Skin epidermis (tissue), 12 donors: ENCODE results near the gene PGLYRP1.

Source experiments
- H3K27ac ChIP-seq, 21 experiments: fragments of 200-600 bp; sonication (generic) in 11 of 21; one replicate each; pipeline ENCODE4 v1.5.0; 2020; ENCODE audit warnings: mild to moderate bottlenecking in 3 of 21, inconsistent platforms in 2 of 21, moderate library complexity in 2 of 21
- H3K4me3 ChIP-seq, 7 experiments: fragments of 200-600 bp; sonication (generic) in 2 of 7; one replicate each; pipeline ENCODE4 v1.5.0; 2020; ENCODE audit warnings: inconsistent platforms in 2 of 7, mild to moderate bottlenecking in 2 of 7, moderate library complexity in 1 of 7

The PGLYRP1 gene

GRCh38 chr19:46035546-46035945 is 12.7 kb upstream of the PGLYRP1 start:
- Histone ChIP-seq H3K27ac (no peak overlapping the region), H3K4me3 (no peak overlapping the region)

- Histone ChIP-seq H3K4me3 (no peak overlapping the region), H3K27ac (no peak overlapping the region)
These were observed 10.5 kb upstream of the PGLYRP1 start for GRCh38 chr19:46033401-46033800.

GRCh38 chr19:46032597-46033025 is 9.8 kb upstream of the PGLYRP1 start:
- Histone ChIP-seq H3K27ac (no peak overlapping the region), H3K4me3 (no peak overlapping the region)

GRCh38 chr19:46031781-46032596 is 9.1 kb upstream of the PGLYRP1 start:
- no peak overlapping the region for H3K4me3 ChIP-seq
- no peak overlapping the region for H3K27ac ChIP-seq

GRCh38 chr19:46030812-46031550 is 8.1 kb upstream of the PGLYRP1 start:
- Histone ChIP-seq H3K27ac (no peak overlapping the region), H3K4me3 (no peak overlapping the region)

GRCh38 chr19:46025835-46026234 is 3.0 kb upstream of the PGLYRP1 start:
- Histone ChIP-seq H3K27ac (no peak overlapping the region), H3K4me3 (no peak overlapping the region)

GRCh38 chr19:46023311-46023779 is 492 bp upstream of the PGLYRP1 start:
- peak overlapping the region in 1 of 21 experiments; percentile 11 for H3K27ac ChIP-seq
- no peak overlapping the region for H3K4me3 ChIP-seq

- Histone ChIP-seq H3K4me3 (no peak overlapping the region), H3K27ac (no peak overlapping the region)
These were observed 807 bp downstream of the PGLYRP1 start for GRCh38 chr19:46022061-46022430.

- peak overlapping the region in 1 of 21 experiments; percentile 7 for H3K27ac ChIP-seq
- H3K4me3 ChIP-seq, result no peak overlapping the region
These were observed 1.3 kb downstream of the PGLYRP1 start for GRCh38 chr19:46021531-46022041.

- H3K4me3 ChIP-seq, result no peak overlapping the region
These were observed 2.1 kb downstream of the PGLYRP1 start for GRCh38 chr19:46020819-46021125.

GRCh38 chr19:46019270-46019669 is 3.6 kb downstream of the PGLYRP1 start:
- H3K4me3 ChIP-seq, result no peak overlapping the region
- H3K27ac ChIP-seq, result no peak overlapping the region

More at GRCh38 chr19:46020819-46021125, 2.1 kb downstream of the PGLYRP1 start:
- H3K27ac ChIP-seq, result peak overlapping the region in 1 of 21 experiments; percentile 14

- no peak overlapping the region for H3K27ac ChIP-seq
These were observed 4.1 kb downstream of the PGLYRP1 start for GRCh38 chr19:46018729-46019251.

GRCh38 chr19:46017874-46018675 is 4.8 kb downstream of the PGLYRP1 start:
- H3K4me3 ChIP-seq, result no peak overlapping the region
- H3K27ac ChIP-seq, result no peak overlapping the region

More at GRCh38 chr19:46018729-46019251, 4.1 kb downstream of the PGLYRP1 start:
- H3K4me3 ChIP-seq, result no peak overlapping the region

- Histone ChIP-seq H3K4me3 (peak overlapping the region in 3 of 7 experiments; percentile 46 to 70 (median 64)), H3K27ac (no peak overlapping the region)
These were observed 5.8 kb downstream of the PGLYRP1 start for GRCh38 chr19:46017095-46017429.

- Histone ChIP-seq H3K27ac (peak overlapping the region in 14 of 21 experiments; percentile 1 to 64 (median 46)), H3K4me3 (peak overlapping the region; percentile 36 to 70 (median 57))
These were observed 6.3 kb downstream of the PGLYRP1 start for GRCh38 chr19:46016426-46017094.

- Histone ChIP-seq H3K27ac (peak overlapping the region in 13 of 21 experiments; percentile 1 to 64 (median 47)), H3K4me3 (peak overlapping the region; percentile 36 to 70 (median 57))
These were observed 7.0 kb downstream of the PGLYRP1 start for GRCh38 chr19:46015687-46016425.

GRCh38 chr19:46014941-46015686 is 7.7 kb downstream of the PGLYRP1 start:
- Histone ChIP-seq H3K4me3 (peak overlapping the region; percentile 36 to 70 (median 57)), H3K27ac (peak overlapping the region in 11 of 21 experiments; percentile 13 to 62 (median 44))

GRCh38 chr19:46014534-46014933 is 8.3 kb downstream of the PGLYRP1 start:
- Histone ChIP-seq H3K27ac (peak overlapping the region in 8 of 21 experiments; percentile 13 to 62 (median 40)), H3K4me3 (peak overlapping the region in 6 of 7 experiments; percentile 11 to 64 (median 45))
